H1 (cell line): Measurements from ENCODE around the gene GMNN. TPM values are rescaled to one million over a fixed set of nuclear protein-coding genes. Genes with fewer than 3 reads are reported as not detected.

ENCODE experiments used
- CTCF ChIA-PET: fragments of 300-600 bp; sonication (Branson Sonifier 250); formaldehyde crosslinking; loops from one replicate; lab custom pipeline; 2021; ENCODE audit not compliant: partially characterized antibody; lab: Charles Lee
- POLR2A ChIA-PET: fragments of 300-600 bp; sonication (Branson Sonifier 250); formaldehyde crosslinking; loops from one replicate; lab custom pipeline; 2021; ENCODE audit warnings: inconsistent platforms; ENCODE audit not compliant: partially characterized antibody; lab: Charles Lee
- DNase-seq, 2 experiments: peaks; one replicate each; pipeline versions ENCODE4 v3.0.0 to v3.0.0-alpha.2; 2010 to 2022; ENCODE audit warnings: low spot score in 2 of 2, low read depth in 1 of 2, mixed read lengths in 1 of 2
- FAIRE-seq: peaks from 2 replicates; lab custom pipeline; 2011; peaks lifted over from hg19 to GRCh38; lab: Jason Lieb, UNC
- H2AFZ ChIP-seq: 2 replicates; pipeline ENCODE4 v1.8.1; 2012; ENCODE audit warnings: low read length, inconsistent platforms
- H2AK5ac ChIP-seq: 2 replicates; pipeline ENCODE4 v1.6.1; 2013; ENCODE audit warnings: low read depth, low read length
- H2BK120ac ChIP-seq: replicated peaks from 2 replicates; pipeline ENCODE3; 2013; ENCODE audit warnings: low read depth, low read length, inconsistent platforms
- H2BK12ac ChIP-seq: 2 replicates; pipeline ENCODE4 v1.6.1; 2013; ENCODE audit warnings: low read depth, low read length
- H2BK15ac ChIP-seq: 2 replicates; pipeline ENCODE4 v1.6.1; 2013; ENCODE audit warnings: low read length
- H2BK20ac ChIP-seq: 2 replicates; pipeline ENCODE4 v1.6.1; 2013; ENCODE audit warnings: low read length
- H2BK5ac ChIP-seq: 2 replicates; pipeline ENCODE4 v1.6.1; 2013; ENCODE audit warnings: low read depth, low read length
- H3K14ac ChIP-seq: 2 replicates; pipeline ENCODE4 v1.6.1; 2013; ENCODE audit warnings: inconsistent platforms; ENCODE audit not compliant: insufficient read length
- H3K18ac ChIP-seq: 2 replicates; pipeline ENCODE4 v1.6.1; 2013; ENCODE audit warnings: low read length; ENCODE audit errors: extremely low read depth
- H3K23ac ChIP-seq: 2 replicates; pipeline ENCODE4 v1.6.1; 2013; ENCODE audit warnings: inconsistent platforms; ENCODE audit not compliant: insufficient read length
- H3K23me2 ChIP-seq: 2 replicates; pipeline ENCODE4 v1.6.1; 2013; ENCODE audit warnings: low read depth, low read length
- H3K27ac ChIP-seq: 2 replicates; pipeline ENCODE4 v1.6.1; 2011; ENCODE audit warnings: low read depth, low read length, inconsistent platforms
- H3K27me3 ChIP-seq, 4 experiments: replicated peaks in 1 of 4; 1 replicate in 1 of 4; 2 replicates in 3 of 4; pipeline versions ENCODE4 v1.6.1 to v1.8.1; 2011 to 2013; ENCODE audit warnings: low read length in 3 of 4, mild to moderate bottlenecking in 3 of 4, inconsistent platforms in 2 of 4, mixed read lengths in 2 of 4, moderate library complexity in 1 of 4; ENCODE audit not compliant: control insufficient read depth in 3 of 4, insufficient read depth in 3 of 4; ENCODE audit errors: extremely low read depth in 1 of 4
- H3K36me3 ChIP-seq, 4 experiments: 2 replicates each; pipeline versions ENCODE4 v1.6.1 to v1.8.1; 2011 to 2013; ENCODE audit warnings: mild to moderate bottlenecking in 4 of 4, low read length in 3 of 4, moderate library complexity in 2 of 4, control low read depth in 1 of 4, inconsistent platforms in 1 of 4; ENCODE audit not compliant: insufficient read depth in 4 of 4, control insufficient read depth in 2 of 4
- H3K4ac ChIP-seq: replicated peaks from 2 replicates; pipeline ENCODE3; 2013; ENCODE audit warnings: low read length, low read depth, mixed read lengths, inconsistent platforms; ENCODE audit not compliant: insufficient read length
- H3K4me1 ChIP-seq, 4 experiments: replicated peaks in 1 of 4; 1 replicate in 1 of 4; 2 replicates in 3 of 4; pipeline versions ENCODE4 v1.6.1 to v1.8.1; 2011 to 2013; ENCODE audit warnings: low read length in 3 of 4, inconsistent platforms in 2 of 4, mixed read lengths in 1 of 4; ENCODE audit not compliant: insufficient read depth in 4 of 4, control insufficient read depth in 3 of 4
- H3K4me2 ChIP-seq, 2 experiments: 2 replicates each; pipeline versions ENCODE4 v1.6.1 to v1.8.1; 2011 to 2013; ENCODE audit warnings: low read depth in 2 of 2, low read length in 2 of 2, control low read depth in 1 of 2, inconsistent platforms in 1 of 2, mild to moderate bottlenecking in 1 of 2; ENCODE audit not compliant: insufficient read depth in 1 of 2
- H3K4me3 ChIP-seq, 4 experiments: fragments of 200-600, 300-600 bp in 1 of 4; sonication (generic), shearing (Covaris generic), sonication (Bioruptor Twin) in 1 of 4; 2 replicates each; pipeline versions ENCODE4 v1.5.1 to v1.8.1; 2011 to 2016; ENCODE audit warnings: low read length in 4 of 4, low read depth in 3 of 4, control low read depth in 2 of 4, inconsistent platforms in 2 of 4, mild to moderate bottlenecking in 2 of 4, mixed read lengths in 1 of 4, moderate library complexity in 1 of 4; ENCODE audit not compliant: insufficient read depth in 2 of 4; ENCODE audit errors: extremely low read depth in 1 of 4
- H3K56ac ChIP-seq: replicated peaks from 2 replicates; pipeline ENCODE3; 2013; ENCODE audit warnings: low read depth, mild to moderate bottlenecking, mixed read lengths, low read length, inconsistent platforms; ENCODE audit not compliant: insufficient read length
- H3K79me1 ChIP-seq: 2 replicates; pipeline ENCODE4 v1.6.1; 2013; ENCODE audit warnings: low read depth, low read length, control low read depth
- H3K79me2 ChIP-seq, 2 experiments: 2 replicates each; pipeline versions ENCODE4 v1.6.1 to v1.8.1; 2012 to 2013; ENCODE audit warnings: low read length in 2 of 2, mild to moderate bottlenecking in 2 of 2, inconsistent platforms in 1 of 2; ENCODE audit not compliant: insufficient read depth in 2 of 2, control insufficient read depth in 1 of 2
- H3K9ac ChIP-seq, 4 experiments: replicated peaks in 1 of 4; 1 replicate in 1 of 4; 2 replicates in 3 of 4; pipeline versions ENCODE4 v1.6.1 to v1.8.1; 2011 to 2013; ENCODE audit warnings: low read depth in 3 of 4, low read length in 3 of 4, control low read depth in 2 of 4, mild to moderate bottlenecking in 2 of 4, moderate library complexity in 2 of 4, inconsistent platforms in 1 of 4; ENCODE audit errors: extremely low read depth in 1 of 4
- H3K9me3 ChIP-seq, 2 experiments: 2 replicates each; pipeline versions ENCODE4 v1.6.1 to v1.8.1; 2012 to 2013; ENCODE audit warnings: mild to moderate bottlenecking in 2 of 2, moderate library complexity in 2 of 2, control low read depth in 1 of 2, inconsistent platforms in 1 of 2, low read depth in 1 of 2, low read length in 1 of 2, mixed read lengths in 1 of 2; ENCODE audit not compliant: insufficient read depth in 2 of 2
- H4K20me1 ChIP-seq, 2 experiments: replicated peaks in 1 of 2; 2 replicates each; pipeline versions ENCODE3 to v1.8.1; 2011 to 2013; ENCODE audit warnings: inconsistent platforms in 2 of 2, low read length in 2 of 2, mild to moderate bottlenecking in 1 of 2; ENCODE audit not compliant: insufficient read depth in 2 of 2, control insufficient read depth in 1 of 2
- H4K5ac ChIP-seq: 2 replicates; pipeline ENCODE4 v1.6.1; 2013; ENCODE audit warnings: low read length, low read depth, mixed read lengths, inconsistent platforms; ENCODE audit not compliant: insufficient read length
- H4K8ac ChIP-seq: 2 replicates; pipeline ENCODE4 v1.8.0; 2013; ENCODE audit warnings: mild to moderate bottlenecking, moderate library complexity, low read length, inconsistent platforms; ENCODE audit not compliant: insufficient read depth; ENCODE audit errors: extremely low read depth
- H4K91ac ChIP-seq: replicated peaks from 2 replicates; pipeline ENCODE3; 2013; ENCODE audit warnings: low read length, mixed read lengths, inconsistent platforms; ENCODE audit not compliant: insufficient read length
- CBX5 ChIP-seq: fragments of 300-800, 300-1000 bp; sonication (generic); IDR thresholded peaks from 2 replicates; pipeline ENCODE4 v1.7.1; 2016; ENCODE audit warnings: antibody characterized with exemption, low read length, low read depth
- CBX8 ChIP-seq: fragments of 300-800, 300-1000 bp; sonication (generic); IDR thresholded peaks from 2 replicates; pipeline ENCODE4 v1.7.1; 2016; ENCODE audit warnings: low read depth, low read length, borderline replicate concordance
- CHD2 ChIP-seq: IDR thresholded peaks from 2 replicates; pipeline ENCODE4 v1.6.1; 2012; ENCODE audit warnings: low read length, improper control_type of control experiment
- CTBP2 ChIP-seq: IDR thresholded peaks from 2 replicates; pipeline ENCODE4 v1.7.0; 2011; ENCODE audit warnings: borderline replicate concordance, mild to moderate bottlenecking, moderate library complexity, mixed read lengths, low read length; ENCODE audit not compliant: insufficient read depth, insufficient read length
- SIRT6 ChIP-seq: IDR thresholded peaks from one replicate; pipeline ENCODE4 v1.7.1; 2012; ENCODE audit warnings: low read length, inconsistent platforms
- WGBS, 2 experiments: shearing (Covaris generic) in 1 of 2; methylation state at CpG; one replicate each; pipeline versions ENCODE4 v1.1.6 to v1.1.7; 2013 to 2015; ENCODE audit warnings: low lambda C conversion rate in 2 of 2, mixed read lengths in 2 of 2, inconsistent platforms in 1 of 2, low coverage in 1 of 2, missing lambda C conversion rate in 1 of 2; ENCODE audit not compliant: insufficient replicate concordance in 2 of 2, insufficient coverage in 1 of 2, insufficient read length in 1 of 2; ENCODE audit errors: extremely low coverage in 1 of 2, missing lambda C conversion rate in 1 of 2; 5-methylcytosine and 5-hydroxymethylcytosine counted together
- polyA plus RNA-seq, 7 experiments: library from polyadenylated mRNA; depleted of rRNA in 3 of 7; stranded (reverse) in 5 of 7; unstranded in 2 of 7; fragments of >200 nt in 5 of 7; fragments of 200-250 nt in 2 of 7; gene quantifications; 1 replicate in 5 of 7; 2 replicates in 1 of 7; 4 replicates in 1 of 7; pipeline versions ENCODE4 v1.2.1 to v1.2.3, GENCODE V29; 2011 to 2013; ENCODE audit warnings: missing spikeins in 2 of 7, mixed read lengths in 2 of 7
- total RNA-seq: library from RNA; stranded (reverse); fragmentation: NEBNext Ultra II Directional; extraction: Animal tissue kit (Norgen Biotek cat#: 25700); gene quantifications from 2 replicates; pipeline ENCODE4 v1.2.1, GENCODE V29; 2021

GMNN gene
- total and polyA plus RNA-seq, 2 of the 8 experiments (the other 6 are each of a cell fraction or from before 2014, with no cell fraction given): 65.9 to 101 TPM

- Histone ChIP-seq H3K4me3 (no peak overlapping the region), H4K5ac (no peak overlapping the region), H3K79me2 (peaks cover 20 to 60% of the 10 kb centered on the region in 2 experiments), H3K4ac (no peak overlapping the region), H3K4me1 (peaks cover 0 to 7% (median 3%) of the 10 kb centered on the region in 4 experiments; a peak in 5 of 7 replicates), H3K4me2 (no peak overlapping the region), H3K9me3 (no peaks in the 10 kb centered on the region), H2BK120ac (no peak overlapping the region), H3K18ac (no peak overlapping the region), H2AK5ac (no peak overlapping the region), H3K56ac (no peak overlapping the region), H3K14ac (no peak overlapping the region), H4K91ac (no peak overlapping the region), H2BK15ac (no peak overlapping the region), H2BK5ac (no peak overlapping the region), H3K27me3 (no peaks in the 10 kb centered on the region), H4K20me1 (peaks cover 14 to 15% of the 10 kb centered on the region in 2 experiments), H3K79me1 (no peaks in the 10 kb centered on the region; the same call in 1 of the 2 replicates), H3K27ac (no peak overlapping the region), H3K23me2 (peaks cover 2% of the 10 kb centered on the region; the same call in 1 of the 2 replicates), H3K9ac (no peak overlapping the region), H3K36me3 (peaks cover 2 to 55% (median 24%) of the 10 kb centered on the region in 4 experiments; a peak in 5 of 8 replicates), H2BK20ac (no peak overlapping the region), H2BK12ac (no peak overlapping the region), H4K8ac (no peak overlapping the region), H3K23ac (no peak overlapping the region), H2AFZ (no peak overlapping the region)
- DNase-seq (no peak), FAIRE-seq (no peak)
- ChIA-PET POLR2A (interaction anchor here (0.8 to 1.7 kb wide), 2 partner anchors 9 to 12 kb away, joined by 4 to 8 read pairs; no protein-coding TSS in a partner anchor), CTCF (interaction anchor here (1.0 to 1.2 kb wide), 2 partner anchors 9 to 28 kb away, joined by 3 to 4 read pairs; no protein-coding TSS in a partner anchor)
- WGBS, 2 experiments: 93% methylated on average over 1 of the region's 1 CpG; no CpG with 5 or more reads in 1 of the 2 experiments
- TF ChIP-seq CHD2: no peak
- no peak for TF ChIP-seq SIRT6
- TF ChIP-seq CBX5: no peak
- no peak for TF ChIP-seq CBX8
- no peak for TF ChIP-seq CTBP2
These were observed 3.4 kb downstream of the GMNN start for GRCh38 chr6:24778121-24778520.
